ENCODE results near the gene RNF17. TPM values are rescaled to one million over a fixed set of nuclear protein-coding genes. Genes with fewer than 3 reads are reported as not detected.
"Not testable (repeated sequence)": the region's sequence is repeated elsewhere in the genome, so short reads cannot be mapped to it uniquely, and the experiment has no call there.

RNF17 gene
- total RNA-seq, 1 experiment from 2014 or later = 6.8 TPM

GRCh38 chr13:24742294-24742693, 21.7 kb upstream of the RNF17 start:
- no peak for DNase-seq (ENCODE audit: low read depth)

DNA sequence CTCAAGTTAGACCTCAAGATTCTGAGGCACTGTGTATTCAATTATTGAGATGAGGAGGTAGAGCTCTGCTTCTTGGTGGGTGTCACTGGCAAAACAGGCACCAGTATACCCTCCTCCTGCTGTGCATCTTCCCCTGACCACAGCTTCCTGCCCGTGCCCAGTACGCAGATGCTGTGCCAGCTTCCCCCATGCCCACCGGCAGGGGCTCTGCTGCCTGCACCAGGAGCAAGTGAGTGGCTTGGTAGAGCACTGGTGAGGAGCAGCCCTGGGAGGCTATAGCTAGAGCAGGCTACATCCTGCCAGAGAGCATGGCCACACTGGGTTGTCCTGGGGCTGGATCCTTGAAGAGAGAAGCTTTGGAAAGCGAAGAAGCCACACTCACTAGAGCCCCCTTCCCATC, 21.0 kb upstream of the RNF17 start:
- no peak for DNase-seq (ENCODE audit: low read depth)

GRCh38 chr13:24744247-24744646, 19.7 kb upstream of the RNF17 start:
- no peak for DNase-seq (ENCODE audit: low read depth)

DNA sequence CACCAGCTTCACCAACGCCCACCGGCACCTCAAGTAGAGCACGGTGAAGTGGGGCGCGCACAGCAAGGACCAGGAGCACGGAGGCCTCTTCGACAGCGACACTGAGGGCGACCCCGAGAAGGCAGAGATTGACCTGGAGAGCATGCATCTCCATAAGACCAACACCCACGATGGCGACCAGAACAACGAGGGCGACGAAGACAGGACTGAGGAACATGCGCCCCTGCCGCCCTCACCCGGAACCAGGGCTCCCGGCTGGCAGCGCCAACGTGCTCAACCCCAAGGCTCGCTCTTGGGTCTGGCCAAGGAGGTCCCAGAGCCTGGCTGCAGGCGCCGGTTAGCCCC, 18.5 kb upstream of the RNF17 start:
- no peak for DNase-seq (ENCODE audit: low read depth)

DNA sequence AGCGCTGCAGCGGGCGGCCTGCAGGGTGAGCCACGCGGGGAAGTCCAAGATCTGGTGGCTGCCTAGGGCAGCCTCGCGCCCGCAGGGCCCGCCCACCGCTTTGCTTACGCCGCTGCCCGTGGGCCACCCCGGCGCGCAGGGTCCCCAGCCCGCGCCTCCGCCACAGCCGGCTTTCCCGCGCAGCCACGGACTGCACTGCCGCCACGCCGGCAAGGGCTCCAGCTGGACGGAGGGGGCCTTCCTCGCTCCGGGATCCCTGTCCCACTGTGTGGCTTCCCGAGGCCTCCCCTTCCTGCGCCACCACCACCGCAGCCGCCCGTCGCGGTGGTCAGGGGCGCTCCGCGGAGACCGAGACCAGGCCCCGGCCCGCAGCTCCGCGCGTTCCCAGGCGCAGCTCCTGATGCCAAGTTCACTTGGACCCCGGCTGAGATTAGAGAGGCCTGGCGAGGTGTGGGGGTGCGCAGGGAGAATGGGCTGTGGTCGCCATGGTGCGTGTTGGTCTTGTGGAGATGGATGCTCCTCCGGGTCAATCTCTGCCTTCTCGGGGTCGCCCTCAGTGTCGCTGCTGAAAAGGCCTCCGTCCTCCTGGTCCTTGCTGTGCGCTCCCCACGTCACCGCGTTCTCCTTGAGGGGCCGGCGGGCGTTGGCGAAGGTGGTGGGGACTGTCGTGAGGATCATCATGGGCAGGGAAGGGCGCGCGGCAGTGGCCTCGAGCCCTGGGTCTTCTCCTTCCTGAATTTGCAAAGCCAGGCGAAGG, 17.9 kb upstream of the RNF17 start:
- no peak for DNase-seq (ENCODE audit: low read depth)

DNA sequence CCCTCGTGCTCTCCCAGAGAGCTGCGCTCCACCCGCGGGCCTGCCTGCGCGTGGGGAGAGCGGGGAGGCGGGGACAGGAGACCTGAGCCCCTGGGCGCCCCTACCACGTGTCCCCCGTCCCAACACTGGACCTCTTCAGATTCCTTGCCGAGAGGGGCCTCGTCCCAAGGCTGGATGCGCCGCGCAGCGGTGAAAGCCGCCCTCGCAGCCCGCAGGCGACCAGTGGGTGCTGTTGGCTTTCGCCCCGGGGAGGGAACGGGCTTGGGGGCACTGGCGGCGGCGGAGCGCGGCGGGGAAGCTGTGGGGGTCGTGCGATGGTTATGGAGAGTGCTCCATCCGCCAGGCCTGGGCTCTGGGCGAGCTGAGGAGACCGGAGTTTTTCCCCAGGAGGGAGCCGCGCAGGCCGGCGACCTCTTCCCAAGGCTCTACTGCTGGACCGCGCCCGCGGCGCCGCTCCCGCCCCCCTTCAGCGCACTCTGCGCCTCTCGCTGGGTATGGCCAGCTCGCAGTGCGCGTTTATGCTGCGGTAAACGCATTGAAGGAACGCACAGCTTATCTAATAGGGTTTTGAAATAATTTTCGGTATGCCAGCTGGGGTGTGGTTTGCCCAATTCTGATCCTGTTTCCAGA, 17.2 kb upstream of the RNF17 start:
- DNase-seq (ENCODE audit: low read depth) = no peak

DNA sequence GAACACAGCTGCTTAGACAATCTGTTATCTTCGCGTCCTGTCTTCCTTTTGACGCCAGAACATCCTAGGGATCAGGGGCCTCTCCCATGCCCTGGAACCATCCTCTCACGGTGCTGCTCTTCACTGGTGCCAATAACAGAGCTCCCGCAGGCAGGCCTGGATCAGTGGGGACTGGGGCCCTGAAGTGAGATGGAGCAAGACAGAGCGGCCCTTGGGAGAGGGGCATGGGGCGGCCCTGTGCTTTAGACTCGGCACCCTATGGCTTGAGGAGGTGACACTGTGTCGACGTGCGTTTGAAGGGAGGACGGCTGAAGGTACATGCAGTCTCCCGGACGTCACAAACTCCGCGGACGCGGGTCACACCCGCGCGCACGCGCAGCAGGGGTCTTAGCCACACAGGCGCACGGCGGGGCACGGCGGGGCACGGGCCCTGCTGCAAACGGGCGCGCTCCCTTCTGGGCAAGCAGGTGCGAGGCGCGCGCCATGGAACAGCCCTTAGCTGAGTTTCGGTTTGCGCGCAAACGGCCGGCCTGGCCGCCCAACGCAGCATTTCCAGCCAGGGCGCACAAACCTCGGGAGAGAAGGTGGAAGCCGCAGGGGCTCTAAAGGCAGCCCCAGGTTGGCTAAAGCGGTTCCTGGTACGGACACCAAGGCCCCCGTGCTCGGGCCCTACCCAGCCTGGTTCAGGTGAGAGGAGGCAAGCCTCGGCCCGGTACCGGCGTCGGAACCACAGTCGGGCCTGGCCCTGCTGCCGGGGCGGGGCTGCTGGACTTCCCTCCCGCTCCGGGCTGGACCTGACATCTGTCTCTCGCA, 16.5 kb upstream of the RNF17 start:
- DNase-seq (ENCODE audit: low read depth) = no peak

DNA sequence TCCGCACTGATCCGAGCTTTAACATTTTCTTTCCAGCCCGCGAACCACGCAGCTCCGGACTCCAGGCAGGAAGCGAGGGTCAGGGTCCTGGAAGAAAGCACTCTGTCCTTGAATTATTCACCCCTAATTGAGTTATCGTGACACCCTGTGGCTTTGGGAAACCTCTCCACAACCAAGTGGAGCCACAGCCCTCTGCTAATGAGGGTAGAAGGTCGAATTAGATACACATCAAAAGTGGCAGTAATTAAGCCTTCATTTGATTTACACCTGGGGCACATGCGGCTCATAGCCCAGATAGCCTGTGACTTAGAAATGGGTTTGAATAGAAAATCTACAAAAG, 15.9 kb upstream of the RNF17 start:
- DNase-seq (ENCODE audit: low read depth) = no peak

DNA sequence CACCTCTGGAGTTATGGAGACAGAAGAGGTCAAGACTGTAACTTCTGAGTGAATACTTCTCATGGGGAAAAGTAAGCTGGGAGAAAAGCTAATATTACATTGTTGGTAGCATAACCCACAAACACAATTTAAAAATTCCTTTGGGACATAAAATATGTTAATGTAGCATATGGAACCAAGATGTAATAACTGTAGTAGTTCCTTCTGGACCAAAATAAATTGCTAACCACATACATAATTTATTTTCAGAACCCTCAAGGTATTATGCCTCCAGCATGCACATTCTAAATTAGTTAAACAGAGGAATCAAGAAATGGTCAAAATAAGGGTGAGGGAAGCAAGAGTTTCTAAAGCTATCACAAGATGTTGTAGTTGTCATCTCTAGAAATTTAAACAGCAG, 4.8 kb upstream of the RNF17 start:
- no peak for DNase-seq (ENCODE audit: low read depth)

- peak; percentile 78 for DNase-seq (ENCODE audit: low read depth)
Measured at GRCh38 chr13:24764276-24764630, 284 bp downstream of the RNF17 start.

GRCh38 chr13:24777171-24777570, 13.2 kb downstream of the RNF17 start:
- no peak for DNase-seq (ENCODE audit: low read depth)

DNA sequence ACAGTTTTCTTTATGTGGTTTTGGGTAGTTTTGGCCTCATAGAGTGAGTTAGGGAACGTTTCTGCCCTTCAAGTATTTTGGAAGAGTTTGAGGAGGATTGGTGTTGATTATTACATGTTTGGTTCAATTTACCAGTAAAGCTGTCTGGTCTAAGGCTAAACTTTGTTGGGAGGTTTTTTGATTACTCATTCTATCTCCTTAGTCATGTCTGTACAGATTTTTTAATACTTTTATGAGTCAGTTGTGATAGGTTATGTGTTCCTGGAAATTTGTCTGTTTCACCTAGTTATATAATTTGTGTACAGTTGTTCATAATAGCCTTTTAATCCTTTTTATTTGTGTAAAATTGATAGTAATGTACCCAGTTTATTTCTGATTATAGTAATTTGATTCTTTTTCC, 20.4 kb downstream of the RNF17 start:
- peak; percentile 4 for DNase-seq (ENCODE audit: low read depth)

- no peak for DNase-seq (ENCODE audit: low read depth)
Measured at GRCh38 chr13:24788538-24788937, 24.6 kb downstream of the RNF17 start.

DNA sequence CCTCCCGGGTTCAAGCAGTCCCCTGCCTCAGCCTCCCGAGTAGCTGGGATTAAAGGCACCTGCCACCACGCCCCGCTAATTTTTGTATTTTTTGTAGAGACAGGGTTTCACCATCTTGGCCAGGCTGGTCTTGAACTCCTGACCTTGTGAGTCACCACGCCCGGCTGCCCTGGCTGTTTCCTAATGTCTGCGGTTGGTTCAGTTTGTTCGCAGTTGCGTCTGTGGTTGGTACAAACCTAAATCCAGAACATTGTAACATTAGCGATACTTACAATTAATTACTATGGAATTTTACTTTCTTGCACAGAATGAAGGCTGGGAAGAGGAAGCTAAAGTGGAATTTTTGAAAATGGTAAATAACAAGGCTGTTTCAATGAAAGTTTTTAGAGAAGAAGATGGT, 38.1 kb downstream of the RNF17 start:
- DNase-seq (ENCODE audit: low read depth) = peak; percentile 43

DNA sequence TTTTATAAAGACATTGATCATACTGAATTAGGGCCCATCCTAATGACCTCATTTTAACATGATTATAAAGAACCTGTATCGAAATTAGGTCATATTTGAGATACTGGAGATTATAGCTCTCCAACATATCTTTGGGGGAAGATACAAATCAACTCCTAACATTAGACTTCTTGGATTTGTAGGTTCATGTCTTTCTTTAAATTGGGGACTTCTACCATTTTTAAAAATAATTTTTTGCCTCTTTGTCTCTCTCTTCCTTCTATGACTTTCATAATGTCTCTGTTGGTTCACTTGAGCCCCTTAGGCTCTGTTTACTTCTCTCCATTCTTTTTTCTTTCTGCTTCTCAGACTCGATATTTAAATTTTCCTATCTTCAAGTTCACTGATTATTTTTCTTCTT, 57.2 kb downstream of the RNF17 start:
- no peak for DNase-seq (ENCODE audit: low read depth)

DNA sequence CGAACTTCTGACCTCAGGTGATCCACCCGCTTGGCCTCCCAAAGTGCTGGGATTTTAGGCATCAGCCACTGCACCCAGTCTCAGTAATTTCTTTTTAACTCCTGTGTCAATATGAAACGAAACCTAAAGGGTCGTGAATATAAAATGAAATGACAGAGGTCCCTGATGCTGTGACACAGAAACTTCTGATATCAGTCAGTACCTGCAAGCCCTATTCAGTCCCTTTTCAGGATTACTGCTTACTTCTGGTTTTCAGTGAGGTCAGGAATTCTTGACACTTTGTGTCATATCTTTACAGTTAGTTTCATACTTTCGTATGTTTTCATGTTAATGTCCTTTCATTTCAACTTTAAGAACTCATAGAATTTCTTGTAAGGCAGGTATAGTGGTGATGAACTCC, 58.7 kb downstream of the RNF17 start:
- no peak for DNase-seq (ENCODE audit: low read depth)

DNA sequence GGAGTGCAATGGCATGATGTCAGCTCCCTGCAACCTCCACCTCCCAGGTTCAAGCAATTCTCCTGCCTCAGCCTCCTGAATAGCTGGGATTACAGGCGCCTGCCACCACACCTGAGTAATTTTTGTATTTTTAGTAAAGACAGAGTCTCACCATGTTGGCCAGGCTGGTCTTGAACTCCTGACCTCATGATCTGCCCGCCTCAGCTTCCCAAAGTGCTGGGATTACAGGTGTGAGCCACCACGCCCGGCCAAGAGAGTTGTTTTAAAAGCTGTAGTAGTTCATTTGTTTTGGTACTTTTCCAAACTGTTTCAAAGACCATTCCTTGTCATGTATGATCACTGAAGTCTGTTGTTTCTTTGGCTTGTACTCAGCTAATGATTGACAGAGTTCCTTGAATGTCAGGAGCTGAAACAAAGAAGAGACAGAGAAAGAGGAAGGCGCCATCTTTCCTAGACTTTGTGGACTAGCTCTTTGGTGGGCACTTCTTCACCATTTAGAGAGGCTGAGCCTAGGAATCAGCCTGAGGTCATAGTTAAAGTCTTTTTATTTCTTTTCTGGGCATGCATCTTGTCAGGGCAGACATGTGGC, 59.2 kb downstream of the RNF17 start:
- DNase-seq (ENCODE audit: low read depth) = not testable (repeated sequence)

DNA sequence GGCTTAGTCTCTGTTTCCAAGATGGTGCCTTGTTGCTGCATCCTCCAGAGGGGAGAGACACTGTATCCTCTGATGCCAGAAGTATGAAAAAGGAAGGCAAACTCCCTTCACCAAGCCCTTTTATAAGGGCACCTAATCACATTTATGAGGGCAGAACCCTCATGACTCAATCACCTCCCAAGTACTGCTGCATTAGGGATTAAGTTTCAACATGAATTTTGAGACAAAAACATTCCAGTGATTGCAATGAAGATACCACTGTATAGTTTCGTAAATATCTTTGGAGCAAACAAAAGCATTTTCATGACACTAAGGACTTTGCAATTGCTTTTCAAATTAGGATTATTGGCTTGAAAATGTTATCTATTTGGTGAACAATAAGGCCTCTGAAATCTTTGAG, 63.8 kb downstream of the RNF17 start:
- DNase-seq (ENCODE audit: low read depth) = no peak

- DNase-seq (ENCODE audit: low read depth) = no peak
Measured at GRCh38 chr13:24834902-24835510, 71.0 kb downstream of the RNF17 start.

DNA sequence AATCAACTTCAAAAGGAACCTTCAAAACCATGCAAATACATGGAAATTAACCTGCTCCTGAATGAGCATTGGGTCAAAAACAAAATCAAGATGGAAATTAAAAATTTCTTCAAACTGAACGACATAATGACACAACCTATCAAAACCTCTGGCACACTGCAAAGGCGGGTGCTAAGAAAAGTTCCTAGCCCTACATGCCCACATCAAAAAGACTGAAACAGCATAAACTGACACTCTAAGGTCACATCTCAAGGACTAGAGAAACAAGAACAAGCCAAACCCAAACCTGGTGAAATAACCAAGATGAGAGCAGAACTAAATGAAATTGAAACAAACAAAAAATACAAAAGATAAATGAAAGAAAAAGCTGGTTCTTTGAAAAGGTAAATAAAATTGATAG, 73.6 kb downstream of the RNF17 start:
- not testable (repeated sequence) for DNase-seq (ENCODE audit: low read depth)

- peak; percentile 20 for DNase-seq (ENCODE audit: low read depth)
Measured at GRCh38 chr13:24842549-24843274, 78.7 kb downstream of the RNF17 start.
